ENCODE results near the gene SMAD2.

The SMAD2 gene

GRCh38 chr18:47826157-47827074 is 104.0 kb downstream of the SMAD2 start:
- Mint-ChIP-seq H3K27me3 (no peaks in the 10 kb centered on the region), H3K36me3 (ENCODE audit: low read depth) (peaks cover 76% of the 10 kb centered on the region), H3K4me1 (ENCODE audit: low read depth) (no peaks in the 10 kb centered on the region), H3K9me3 (peaks cover 3% of the 10 kb centered on the region), H3K4me3 (no peak overlapping the region), H3K27ac (no peak overlapping the region)
- no peak for DNase-seq

GRCh38 chr18:47821314-47821713 is 109.1 kb downstream of the SMAD2 start:
- Mint-ChIP-seq H3K36me3 (ENCODE audit: low read depth) (peaks cover 45% of the 10 kb centered on the region), H3K4me3 (no peak overlapping the region), H3K27me3 (no peaks in the 10 kb centered on the region), H3K4me1 (ENCODE audit: low read depth) (no peaks in the 10 kb centered on the region), H3K27ac (peak overlapping the region; percentile 28), H3K9me3 (no peaks in the 10 kb centered on the region)
- no peak for DNase-seq

- H3K4me1 Mint-ChIP-seq (ENCODE audit: low read depth): no peaks in the 10 kb centered on the region
- H3K9me3 Mint-ChIP-seq: no peaks in the 10 kb centered on the region
- no peak for DNase-seq
- H3K4me3 Mint-ChIP-seq: no peak overlapping the region
- H3K27ac Mint-ChIP-seq: no peak overlapping the region
- H3K27me3 Mint-ChIP-seq: no peaks in the 10 kb centered on the region
- peaks cover 24% of the 10 kb centered on the region for H3K36me3 Mint-ChIP-seq (ENCODE audit: low read depth)
Measured at GRCh38 chr18:47817795-47818077, 112.7 kb downstream of the SMAD2 start.

GRCh38 chr18:47817017-47817794 is 113.3 kb downstream of the SMAD2 start:
- no peak overlapping the region for H3K27ac Mint-ChIP-seq
- no peaks in the 10 kb centered on the region for H3K9me3 Mint-ChIP-seq
- DNase-seq: no peak
- H3K27me3 Mint-ChIP-seq: no peaks in the 10 kb centered on the region
- no peaks in the 10 kb centered on the region for H3K4me1 Mint-ChIP-seq (ENCODE audit: low read depth)
- peaks cover 21% of the 10 kb centered on the region for H3K36me3 Mint-ChIP-seq (ENCODE audit: low read depth)
- H3K4me3 Mint-ChIP-seq: no peak overlapping the region

GRCh38 chr18:47815486-47816270 is 114.8 kb downstream of the SMAD2 start:
- no peaks in the 10 kb centered on the region for H3K27me3 Mint-ChIP-seq
- peaks cover 16% of the 10 kb centered on the region for H3K36me3 Mint-ChIP-seq (ENCODE audit: low read depth)
- H3K4me3 Mint-ChIP-seq: no peak overlapping the region
- H3K27ac Mint-ChIP-seq: no peak overlapping the region
- no peak for DNase-seq
- no peaks in the 10 kb centered on the region for H3K4me1 Mint-ChIP-seq (ENCODE audit: low read depth)
- no peaks in the 10 kb centered on the region for H3K9me3 Mint-ChIP-seq

- Mint-ChIP-seq H3K27ac (no peak overlapping the region), H3K4me1 (ENCODE audit: low read depth) (no peaks in the 10 kb centered on the region), H3K4me3 (no peak overlapping the region), H3K36me3 (ENCODE audit: low read depth) (peaks cover 10% of the 10 kb centered on the region), H3K9me3 (no peaks in the 10 kb centered on the region), H3K27me3 (no peaks in the 10 kb centered on the region)
- no peak for DNase-seq
Measured at GRCh38 chr18:47809420-47809819, 121.0 kb downstream of the SMAD2 start.

- peaks cover 3% of the 10 kb centered on the region for H3K27me3 Mint-ChIP-seq
- no peaks in the 10 kb centered on the region for H3K9me3 Mint-ChIP-seq
- H3K27ac Mint-ChIP-seq: no peak overlapping the region
- no peak overlapping the region for H3K4me3 Mint-ChIP-seq
- H3K36me3 Mint-ChIP-seq (ENCODE audit: low read depth): no peaks in the 10 kb centered on the region
- no peaks in the 10 kb centered on the region for H3K4me1 Mint-ChIP-seq (ENCODE audit: low read depth)
- DNase-seq: no peak
Measured at GRCh38 chr18:47802802-47803201, 127.7 kb downstream of the SMAD2 start.

GRCh38 chr18:47801817-47802216 is 128.6 kb downstream of the SMAD2 start:
- no peaks in the 10 kb centered on the region for H3K36me3 Mint-ChIP-seq (ENCODE audit: low read depth)
- H3K27ac Mint-ChIP-seq: no peak overlapping the region
- peaks cover 7% of the 10 kb centered on the region for H3K27me3 Mint-ChIP-seq
- H3K4me1 Mint-ChIP-seq (ENCODE audit: low read depth): no peaks in the 10 kb centered on the region
- H3K4me3 Mint-ChIP-seq: no peak overlapping the region
- no peak for DNase-seq
- H3K9me3 Mint-ChIP-seq: no peaks in the 10 kb centered on the region

GRCh38 chr18:47800756-47801155 is 129.7 kb downstream of the SMAD2 start:
- no peak for DNase-seq
- H3K4me3 Mint-ChIP-seq: no peak overlapping the region

GRCh38 chr18:47800248-47800647 is 130.2 kb downstream of the SMAD2 start:
- H3K36me3 Mint-ChIP-seq (ENCODE audit: low read depth): no peaks in the 10 kb centered on the region

More at GRCh38 chr18:47800756-47801155, 129.7 kb downstream of the SMAD2 start:
- Mint-ChIP-seq H3K4me1 (ENCODE audit: low read depth) (no peaks in the 10 kb centered on the region), H3K9me3 (no peaks in the 10 kb centered on the region), H3K27ac (no peak overlapping the region), H3K36me3 (ENCODE audit: low read depth) (no peaks in the 10 kb centered on the region), H3K27me3 (peaks cover 9% of the 10 kb centered on the region)

GRCh38 chr18:47799376-47799775 is 131.1 kb downstream of the SMAD2 start:
- H3K9me3 Mint-ChIP-seq: no peaks in the 10 kb centered on the region
- H3K4me3 Mint-ChIP-seq: no peak overlapping the region
- H3K4me1 Mint-ChIP-seq (ENCODE audit: low read depth): no peaks in the 10 kb centered on the region
- H3K27me3 Mint-ChIP-seq: peaks cover 16% of the 10 kb centered on the region
- DNase-seq: no peak
- no peak overlapping the region for H3K27ac Mint-ChIP-seq
- H3K36me3 Mint-ChIP-seq (ENCODE audit: low read depth): no peaks in the 10 kb centered on the region

More at GRCh38 chr18:47800248-47800647, 130.2 kb downstream of the SMAD2 start:
- Mint-ChIP-seq H3K4me1 (ENCODE audit: low read depth) (no peaks in the 10 kb centered on the region), H3K27ac (no peak overlapping the region), H3K9me3 (no peaks in the 10 kb centered on the region), H3K4me3 (no peak overlapping the region), H3K27me3 (peaks cover 15% of the 10 kb centered on the region)
- DNase-seq: no peak

- no peaks in the 10 kb centered on the region for H3K4me1 Mint-ChIP-seq (ENCODE audit: low read depth)
Measured at GRCh38 chr18:47798366-47798765, 132.1 kb downstream of the SMAD2 start.

GRCh38 chr18:47797126-47797525 is 133.3 kb downstream of the SMAD2 start:
- Mint-ChIP-seq H3K36me3 (ENCODE audit: low read depth) (no peaks in the 10 kb centered on the region), H3K4me3 (no peak overlapping the region), H3K27me3 (peaks cover 24% of the 10 kb centered on the region), H3K4me1 (ENCODE audit: low read depth) (no peaks in the 10 kb centered on the region), H3K9me3 (no peaks in the 10 kb centered on the region), H3K27ac (no peak overlapping the region)
- DNase-seq: no peak

More at GRCh38 chr18:47798366-47798765, 132.1 kb downstream of the SMAD2 start:
- no peak overlapping the region for H3K4me3 Mint-ChIP-seq
- H3K36me3 Mint-ChIP-seq (ENCODE audit: low read depth): no peaks in the 10 kb centered on the region
- H3K27me3 Mint-ChIP-seq: peaks cover 24% of the 10 kb centered on the region
- no peak overlapping the region for H3K27ac Mint-ChIP-seq
- DNase-seq: no peak
- no peaks in the 10 kb centered on the region for H3K9me3 Mint-ChIP-seq

GRCh38 chr18:47795434-47795814 is 135.0 kb downstream of the SMAD2 start:
- no peaks in the 10 kb centered on the region for H3K36me3 Mint-ChIP-seq (ENCODE audit: low read depth)
- no peaks in the 10 kb centered on the region for H3K4me1 Mint-ChIP-seq (ENCODE audit: low read depth)
- peaks cover 24% of the 10 kb centered on the region for H3K27me3 Mint-ChIP-seq
- H3K4me3 Mint-ChIP-seq: no peak overlapping the region
- H3K27ac Mint-ChIP-seq: no peak overlapping the region
- DNase-seq: no peak
- H3K9me3 Mint-ChIP-seq: no peaks in the 10 kb centered on the region

Measured in activated T-cell treated with anti-CD3 and anti-CD28 coated beads, Interleukin-2, amount 50 U/mL, for 24 hours (primary cell).